ENCODE data around the gene ZNF646.

DNA sequence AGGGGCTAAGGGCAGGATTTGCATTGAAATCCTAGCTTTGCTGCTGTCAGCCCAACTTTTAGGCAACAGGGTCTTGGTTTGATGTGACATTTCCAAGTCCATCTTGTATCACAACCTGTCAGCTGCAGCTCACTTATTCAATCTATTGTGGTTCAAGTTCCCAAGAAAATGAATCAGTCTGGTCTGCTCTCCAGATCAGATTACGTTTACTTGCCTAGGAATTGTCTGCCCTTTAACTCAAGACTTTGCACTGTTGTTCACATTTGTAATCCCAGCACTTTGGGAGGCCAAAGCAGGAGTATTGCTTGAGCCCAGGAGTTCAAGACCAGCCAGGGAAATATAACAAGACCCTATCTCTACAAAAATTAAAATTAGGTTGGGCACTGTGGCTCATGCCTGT is 30.9 kb upstream of the ZNF646 start:
- TF ChIP-seq, protein P1, sequence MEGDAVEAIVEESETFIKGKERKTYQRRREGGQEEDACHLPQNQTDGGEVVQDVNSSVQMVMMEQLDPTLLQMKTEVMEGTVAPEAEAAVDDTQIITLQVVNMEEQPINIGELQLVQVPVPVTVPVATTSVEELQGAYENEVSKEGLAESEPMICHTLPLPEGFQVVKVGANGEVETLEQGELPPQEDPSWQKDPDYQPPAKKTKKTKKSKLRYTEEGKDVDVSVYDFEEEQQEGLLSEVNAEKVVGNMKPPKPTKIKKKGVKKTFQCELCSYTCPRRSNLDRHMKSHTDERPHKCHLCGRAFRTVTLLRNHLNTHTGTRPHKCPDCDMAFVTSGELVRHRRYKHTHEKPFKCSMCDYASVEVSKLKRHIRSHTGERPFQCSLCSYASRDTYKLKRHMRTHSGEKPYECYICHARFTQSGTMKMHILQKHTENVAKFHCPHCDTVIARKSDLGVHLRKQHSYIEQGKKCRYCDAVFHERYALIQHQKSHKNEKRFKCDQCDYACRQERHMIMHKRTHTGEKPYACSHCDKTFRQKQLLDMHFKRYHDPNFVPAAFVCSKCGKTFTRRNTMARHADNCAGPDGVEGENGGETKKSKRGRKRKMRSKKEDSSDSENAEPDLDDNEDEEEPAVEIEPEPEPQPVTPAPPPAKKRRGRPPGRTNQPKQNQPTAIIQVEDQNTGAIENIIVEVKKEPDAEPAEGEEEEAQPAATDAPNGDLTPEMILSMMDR (IDR thresholded peaks at IDR 0.05), result no peak
- no peak for TF ChIP-seq POLR2AphosphoS5 (IDR thresholded peaks at IDR 0.05; ENCODE audit: insufficient read depth in 1 of 2, low read depth in 1 of 2)

Data from vagina (tissue), 2 donors.